GM19193 (cell line): ENCODE measurements around the gene MYBPH.

Experiments
- POLR2A ChIP-seq: IDR thresholded peaks from 4 replicates; pipeline ENCODE4 v1.6.1; 2011; ENCODE audit not compliant: insufficient read depth, insufficient read length; ENCODE audit errors: extremely low read depth

The MYBPH gene

DNA sequence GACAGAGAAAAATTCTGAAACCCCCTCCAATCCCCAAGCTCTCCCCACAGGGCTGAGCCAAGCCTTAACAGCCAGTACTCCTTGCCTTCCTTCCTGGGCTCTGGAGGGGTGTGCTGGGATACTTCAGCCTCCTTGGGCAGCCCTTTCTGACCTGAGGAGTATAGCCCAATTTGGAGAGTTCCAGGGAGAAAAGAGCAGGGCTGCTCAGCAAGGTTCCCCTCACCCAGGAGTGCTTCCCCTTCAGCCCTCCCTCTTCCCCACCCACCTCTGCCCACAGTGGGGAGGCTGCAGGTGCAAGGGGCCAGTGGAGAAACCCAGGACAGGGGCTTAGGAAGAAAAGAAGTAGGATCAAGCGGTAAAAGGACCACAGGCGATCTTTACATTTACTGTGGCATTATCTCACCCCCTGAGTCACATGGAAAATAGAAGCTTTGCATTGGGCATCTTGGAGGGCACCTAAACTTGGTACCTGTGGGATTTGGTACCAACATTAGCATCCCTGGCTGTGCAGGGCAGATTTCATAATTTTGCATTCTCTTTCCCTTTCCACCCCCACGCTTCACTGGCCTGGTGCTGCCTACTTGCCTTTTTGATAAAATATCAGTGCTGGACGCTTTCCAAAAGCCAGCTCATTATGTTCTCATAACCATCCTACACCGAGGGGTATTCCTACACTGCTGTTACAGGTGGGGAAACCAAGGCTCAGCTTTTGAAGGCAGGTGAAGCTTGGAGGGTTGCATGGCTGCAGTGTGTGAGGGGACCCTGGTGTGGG lies 50.9 kb downstream of the MYBPH start:
- TF ChIP-seq POLR2A, result no peak

DNA sequence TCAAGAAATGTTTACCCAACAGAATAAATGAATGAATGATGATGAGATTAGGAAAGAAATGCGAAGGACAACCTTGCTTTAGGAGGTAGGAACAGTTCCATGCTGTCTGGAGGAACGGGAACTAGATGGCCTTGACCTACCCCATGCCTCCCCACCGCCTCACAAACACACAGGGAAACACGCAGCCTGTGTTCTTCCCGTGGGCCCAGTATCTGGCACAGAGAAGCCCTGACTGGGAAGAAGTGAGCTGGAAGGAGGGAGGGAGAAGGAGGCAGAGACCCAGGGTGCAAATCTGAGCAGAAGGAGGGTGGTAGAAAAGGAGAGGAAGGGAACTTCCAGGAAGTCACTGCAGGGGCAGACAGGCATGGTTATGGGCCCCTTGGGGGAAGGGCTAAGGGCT lies 51.6 kb downstream of the MYBPH start:
- TF ChIP-seq POLR2A, result no peak

DNA sequence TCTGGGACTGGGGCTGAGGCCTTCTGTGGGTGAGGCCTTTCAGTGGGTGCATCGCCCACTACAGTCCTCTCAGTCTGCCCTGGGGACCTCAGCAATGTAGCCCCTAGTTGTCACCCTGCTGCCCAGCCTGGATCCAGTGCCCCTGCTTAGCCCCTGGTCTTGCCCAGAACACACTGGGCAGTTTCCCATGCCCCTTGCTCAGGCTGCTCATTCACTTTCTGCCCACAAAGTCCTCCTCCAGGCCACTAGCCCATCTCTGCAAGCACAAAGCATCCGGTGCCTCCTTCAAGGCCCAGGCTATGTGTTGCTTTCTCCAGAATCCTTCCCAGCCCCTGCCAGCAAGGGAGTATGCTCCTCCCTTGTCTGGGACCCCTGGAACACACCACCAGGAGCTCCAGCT lies 53.5 kb downstream of the MYBPH start:
- TF ChIP-seq POLR2A, result no peak

DNA sequence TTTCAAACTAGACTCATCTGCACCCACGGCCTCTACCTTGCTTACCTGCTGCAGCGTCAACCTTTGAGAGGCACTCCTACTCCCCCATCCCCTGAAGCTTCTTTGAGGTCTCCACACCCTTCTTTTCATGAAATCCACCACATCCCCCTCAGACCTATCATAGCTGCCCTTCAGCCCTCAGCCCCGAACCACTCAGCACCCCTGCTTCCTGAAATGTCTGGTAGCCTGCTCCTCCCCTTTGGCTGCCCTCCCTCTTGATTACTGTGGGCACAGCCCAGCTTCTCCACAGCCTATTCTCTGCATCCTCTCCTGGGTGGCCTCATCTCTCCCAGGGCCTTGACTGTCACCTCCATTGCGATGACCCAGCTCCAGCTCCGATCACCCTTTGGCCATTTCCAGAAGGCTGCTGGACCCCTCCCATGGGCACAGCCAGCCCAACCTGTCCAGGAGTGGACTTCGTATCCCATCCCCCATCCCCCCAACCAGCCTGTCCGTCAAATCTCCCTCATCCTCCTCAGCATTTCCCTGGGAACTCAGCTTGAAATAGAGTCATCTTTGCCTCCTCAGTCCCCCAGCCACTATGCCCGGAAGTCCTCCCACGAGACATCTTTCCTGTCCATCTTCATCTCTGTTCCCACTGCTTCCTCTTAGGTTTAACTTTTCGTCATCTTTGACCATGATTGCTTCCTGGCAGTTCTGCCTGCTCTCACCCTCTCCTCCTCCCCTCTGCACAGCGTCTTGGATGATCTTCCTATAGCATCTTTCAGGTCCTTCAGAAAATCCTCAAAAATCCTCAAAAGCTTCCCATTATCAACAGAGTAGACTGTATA lies 54.2 kb downstream of the MYBPH start:
- no peak for TF ChIP-seq POLR2A

DNA sequence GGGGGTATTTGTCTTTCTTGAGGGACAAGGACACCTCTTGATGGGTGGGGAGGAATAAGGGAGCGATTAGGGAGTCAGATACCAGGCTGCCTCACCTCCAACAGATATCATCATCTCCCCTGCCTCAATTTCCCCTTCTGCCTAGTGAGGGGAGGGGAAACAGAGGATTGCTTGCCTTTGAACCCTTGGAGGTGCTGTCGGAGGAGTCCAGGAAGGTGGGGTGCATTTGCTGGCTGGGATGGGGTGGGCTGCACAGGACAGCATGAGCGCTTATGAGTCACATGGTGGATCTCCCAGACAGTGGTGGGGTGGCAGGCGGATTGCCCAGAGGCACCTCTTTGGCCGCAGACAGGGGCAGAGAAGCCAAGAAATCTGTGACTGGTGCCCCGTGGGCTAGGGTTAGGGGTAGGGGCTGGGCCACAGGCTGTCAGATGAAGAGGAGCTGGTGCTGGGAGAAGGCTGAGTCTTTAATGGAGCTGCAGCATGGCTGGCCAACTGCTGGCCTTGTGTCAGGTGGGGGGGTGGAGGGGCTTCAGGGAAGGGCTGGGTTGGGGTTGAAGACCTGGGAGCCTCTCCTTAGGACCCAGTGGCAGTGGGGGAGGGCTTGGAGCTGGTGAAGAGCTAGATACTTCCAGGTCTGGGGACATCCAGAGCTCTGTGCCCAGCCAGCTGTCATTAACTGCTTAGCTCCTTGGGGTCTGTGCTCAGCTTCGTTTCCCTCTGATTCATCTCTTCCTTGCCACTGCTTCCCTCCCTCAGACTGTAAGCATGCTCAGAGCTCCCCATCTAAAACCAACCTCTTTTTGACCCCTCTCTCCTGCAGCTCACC lies 55.1 kb downstream of the MYBPH start:
- TF ChIP-seq POLR2A, result no peak
